Measurements from ENCODE around the gene DOK1. TPM values are rescaled to one million over a fixed set of nuclear protein-coding genes. Genes with fewer than 3 reads are reported as not detected.

DOK1 gene
- total RNA-seq, 4 donors from 2014 or later: 0.29 to 85.0 (median 13.8) TPM

DNA sequence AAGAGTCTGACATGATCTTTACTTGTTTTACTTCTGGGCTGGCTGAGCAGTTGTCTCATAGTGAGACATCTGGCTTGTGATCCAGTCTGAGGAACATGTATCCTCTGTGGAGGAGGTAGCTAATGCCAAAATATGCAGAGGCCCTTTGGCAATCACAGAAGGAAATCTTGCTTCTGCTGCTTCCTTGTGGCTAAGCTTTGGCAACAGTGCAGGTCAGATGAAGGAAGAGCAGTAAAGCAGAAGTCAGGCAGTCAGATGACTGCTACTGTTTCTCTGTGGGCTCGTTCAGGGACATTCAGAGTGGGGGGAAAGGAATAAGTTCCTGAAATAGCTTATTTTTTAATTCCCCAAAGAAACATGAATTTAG is 22.3 kb downstream of the DOK1 start:
- Histone ChIP-seq H3K9me3 (no peaks in the 10 kb centered on the region), H3K36me3 (no peaks in the 10 kb centered on the region), H3K27ac (no peak overlapping the region), H3K4me1 (no peaks in the 10 kb centered on the region), H3K4me3 (no peak overlapping the region), H3K27me3 (no peaks in the 10 kb centered on the region)
- no peak for DNase-seq
- intact Hi-C loops (cut with DNase I; ENCODE audit: low total_unique reads): no loop called here
- TF ChIP-seq, protein P1, sequence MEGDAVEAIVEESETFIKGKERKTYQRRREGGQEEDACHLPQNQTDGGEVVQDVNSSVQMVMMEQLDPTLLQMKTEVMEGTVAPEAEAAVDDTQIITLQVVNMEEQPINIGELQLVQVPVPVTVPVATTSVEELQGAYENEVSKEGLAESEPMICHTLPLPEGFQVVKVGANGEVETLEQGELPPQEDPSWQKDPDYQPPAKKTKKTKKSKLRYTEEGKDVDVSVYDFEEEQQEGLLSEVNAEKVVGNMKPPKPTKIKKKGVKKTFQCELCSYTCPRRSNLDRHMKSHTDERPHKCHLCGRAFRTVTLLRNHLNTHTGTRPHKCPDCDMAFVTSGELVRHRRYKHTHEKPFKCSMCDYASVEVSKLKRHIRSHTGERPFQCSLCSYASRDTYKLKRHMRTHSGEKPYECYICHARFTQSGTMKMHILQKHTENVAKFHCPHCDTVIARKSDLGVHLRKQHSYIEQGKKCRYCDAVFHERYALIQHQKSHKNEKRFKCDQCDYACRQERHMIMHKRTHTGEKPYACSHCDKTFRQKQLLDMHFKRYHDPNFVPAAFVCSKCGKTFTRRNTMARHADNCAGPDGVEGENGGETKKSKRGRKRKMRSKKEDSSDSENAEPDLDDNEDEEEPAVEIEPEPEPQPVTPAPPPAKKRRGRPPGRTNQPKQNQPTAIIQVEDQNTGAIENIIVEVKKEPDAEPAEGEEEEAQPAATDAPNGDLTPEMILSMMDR (IDR thresholded peaks at IDR 0.05): no peak
- TF ChIP-seq POLR2A (IDR thresholded peaks at IDR 0.05): no peak

DNA sequence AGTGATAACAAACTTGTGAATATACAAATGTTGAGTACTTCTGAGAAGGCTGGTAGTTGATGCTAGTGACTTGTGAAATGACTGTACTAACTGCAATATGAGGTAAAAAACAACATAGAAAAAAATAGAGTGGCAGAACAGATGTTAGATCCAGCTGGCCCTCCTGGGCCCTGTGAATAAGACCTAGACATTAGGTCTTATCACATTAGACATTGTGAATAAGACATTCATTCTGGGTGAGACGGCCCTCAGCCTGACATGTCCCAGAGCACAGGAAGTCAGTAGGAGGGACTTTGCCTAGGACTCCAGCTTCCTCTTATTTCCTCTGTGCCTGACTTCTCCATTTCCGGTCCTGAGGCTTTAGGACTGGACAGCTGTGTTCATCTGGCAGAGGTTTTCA is 22.9 kb downstream of the DOK1 start:
- Histone ChIP-seq H3K36me3 (no peaks in the 10 kb centered on the region), H3K4me3 (no peak overlapping the region), H3K27ac (no peak overlapping the region), H3K4me1 (no peaks in the 10 kb centered on the region), H3K27me3 (no peaks in the 10 kb centered on the region), H3K9me3 (no peaks in the 10 kb centered on the region)
- no peak for DNase-seq
- TF ChIP-seq POLR2A (IDR thresholded peaks at IDR 0.05): no peak
- TF ChIP-seq, protein P1 (IDR thresholded peaks at IDR 0.05): no peak
- intact Hi-C loops (cut with DNase I; ENCODE audit: low total_unique reads): no loop called here

DNA sequence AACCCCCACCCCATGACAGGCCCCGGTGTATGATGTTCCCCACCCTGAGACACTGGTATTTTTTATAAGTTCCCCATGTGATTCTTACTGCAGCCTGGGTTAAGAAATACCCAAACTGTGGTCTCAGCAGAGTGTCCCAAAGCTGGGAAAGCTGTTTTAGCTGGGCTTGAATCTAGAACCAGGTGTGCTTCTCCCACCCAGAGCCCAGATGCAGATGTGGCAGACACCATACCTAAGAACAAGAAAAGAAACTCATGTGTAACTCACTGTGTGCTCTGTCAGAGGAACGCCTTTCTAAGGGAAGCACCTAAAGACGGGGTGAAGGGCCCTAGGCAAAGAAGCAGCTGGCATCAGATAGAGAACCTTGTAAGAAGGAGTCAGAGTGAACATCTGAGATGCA is 23.9 kb downstream of the DOK1 start:
- DNase-seq: no peak

DNA sequence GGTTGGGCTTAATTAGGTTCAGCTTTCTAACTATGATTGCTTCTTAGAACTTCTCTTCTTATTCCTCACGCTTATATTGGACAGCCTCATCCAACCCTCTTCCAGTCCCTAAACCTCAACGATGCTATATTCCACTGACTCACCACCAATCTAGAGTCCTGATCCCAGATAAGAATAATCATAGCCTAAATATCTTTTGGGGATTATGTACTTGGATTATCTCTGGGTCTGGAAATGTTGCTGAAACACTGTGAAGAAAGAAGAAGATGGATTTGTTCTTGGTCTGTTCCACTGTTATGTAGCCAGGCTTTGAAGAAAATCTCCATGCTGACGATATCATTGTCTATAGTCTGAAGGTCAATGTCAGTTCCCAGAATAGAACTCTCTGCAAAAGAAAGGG is 26.9 kb downstream of the DOK1 start:
- H3K27me3 ChIP-seq: no peaks in the 10 kb centered on the region
- TF ChIP-seq, protein P1 (IDR thresholded peaks at IDR 0.05): no peak
- TF ChIP-seq POLR2A (IDR thresholded peaks at IDR 0.05): no peak

More for the DNA sequence above, 23.9 kb downstream of the DOK1 start:
- Histone ChIP-seq H3K27ac (no peak overlapping the region), H3K36me3 (no peaks in the 10 kb centered on the region), H3K9me3 (no peaks in the 10 kb centered on the region), H3K4me3 (no peak overlapping the region), H3K27me3 (no peaks in the 10 kb centered on the region), H3K4me1 (no peaks in the 10 kb centered on the region)
- intact Hi-C loops (cut with DNase I; ENCODE audit: low total_unique reads): no loop called here
- TF ChIP-seq, protein P1 (IDR thresholded peaks at IDR 0.05): no peak
- no peak for TF ChIP-seq POLR2A (IDR thresholded peaks at IDR 0.05)

DNA sequence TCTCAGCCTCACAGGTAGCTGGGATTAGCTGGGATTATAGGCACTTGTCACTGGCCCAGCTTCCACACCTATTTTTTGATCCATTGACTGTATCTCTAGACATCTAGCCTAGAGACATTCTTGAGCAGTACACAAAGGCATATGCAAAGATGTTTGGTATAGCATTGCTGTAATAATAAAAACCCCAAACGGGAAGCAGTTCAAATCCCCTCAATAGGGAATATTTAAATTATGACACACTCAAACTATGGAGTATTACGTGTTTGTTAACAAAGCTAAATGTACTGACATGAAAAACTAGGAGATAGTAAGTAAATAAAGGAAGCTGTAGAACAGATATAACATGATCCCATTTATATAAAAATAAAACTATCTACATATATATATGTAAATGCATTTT is 27.7 kb downstream of the DOK1 start:
- TF ChIP-seq POLR2A (IDR thresholded peaks at IDR 0.05): no peak
- H3K27me3 ChIP-seq: no peaks in the 10 kb centered on the region
- intact Hi-C loops (cut with DNase I; ENCODE audit: low total_unique reads): no loop called here
- no peak overlapping the region for H3K4me3 ChIP-seq
- no peak for DNase-seq
- no peaks in the 10 kb centered on the region for H3K36me3 ChIP-seq
- H3K9me3 ChIP-seq: no peaks in the 10 kb centered on the region
- no peak overlapping the region for H3K27ac ChIP-seq
- H3K4me1 ChIP-seq: no peaks in the 10 kb centered on the region

More for the DNA sequence above, 26.9 kb downstream of the DOK1 start:
- Histone ChIP-seq H3K4me1 (no peaks in the 10 kb centered on the region), H3K4me3 (no peak overlapping the region), H3K36me3 (no peaks in the 10 kb centered on the region), H3K9me3 (no peaks in the 10 kb centered on the region), H3K27ac (no peak overlapping the region)
- intact Hi-C loops (cut with DNase I; ENCODE audit: low total_unique reads): no loop called here
- DNase-seq: no peak

DNA sequence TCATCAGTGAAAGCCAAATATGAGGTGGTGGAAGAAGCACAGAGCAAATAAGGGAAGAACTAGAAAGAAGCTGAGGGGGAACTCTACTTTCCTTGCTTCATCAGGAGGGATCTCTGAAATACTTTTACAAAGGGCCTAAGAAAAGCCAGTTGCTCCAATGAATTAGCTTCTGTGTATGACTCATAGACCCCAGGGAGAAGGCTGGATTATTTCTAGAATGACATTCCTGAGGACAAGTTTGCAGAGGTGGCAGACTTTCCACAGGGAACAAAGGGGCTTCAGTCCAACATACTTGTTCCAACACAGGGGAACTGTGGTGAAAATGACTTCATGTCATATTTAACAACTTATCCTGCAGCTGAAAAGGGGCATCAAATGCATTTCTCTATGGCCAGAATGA is 29.0 kb downstream of the DOK1 start:
- Histone ChIP-seq H3K9me3 (no peaks in the 10 kb centered on the region), H3K4me1 (no peaks in the 10 kb centered on the region), H3K36me3 (no peaks in the 10 kb centered on the region), H3K27ac (no peak overlapping the region), H3K4me3 (no peak overlapping the region), H3K27me3 (no peaks in the 10 kb centered on the region)
- intact Hi-C loops (cut with DNase I; ENCODE audit: low total_unique reads): no loop called here
- DNase-seq: no peak
- TF ChIP-seq, protein P1 (IDR thresholded peaks at IDR 0.05): no peak
- TF ChIP-seq POLR2A (IDR thresholded peaks at IDR 0.05): no peak

Data from uterus (tissue), 4 donors.